ENCODE measurements around the gene KRT25. TPM values are rescaled to one million over a fixed set of nuclear protein-coding genes. Genes with fewer than 3 reads are reported as not detected.
"Not testable (repeated sequence)": the region's sequence is repeated elsewhere in the genome, so short reads cannot be mapped to it uniquely, and the experiment has no call there.

The KRT25 gene
- total and polyA plus RNA-seq, 8 donors: not detected

- DNase-seq (no peak), ATAC-seq (no peak)
- TF ChIP-seq CTCF (IDR thresholded peaks at IDR 0.05): no peak
- peaks cover 0 to 59% of the 10 kb centered on the region in 2 donors for H3K9me3 ChIP-seq
- intact Hi-C loops (cut with DNase I): no loop called here
- no peak overlapping the region for H3K4me3 ChIP-seq
- H3K27me3 ChIP-seq: no peaks in the 10 kb centered on the region
- no peaks in the 10 kb centered on the region for H3K4me1 ChIP-seq
- no peak overlapping the region for H3K27ac ChIP-seq
- H3K36me3 ChIP-seq: no peaks in the 10 kb centered on the region
These were observed 5.2 kb upstream of the KRT25 start for GRCh38 chr17:40760105-40761016.

- no peak overlapping the region for H3K4me3 ChIP-seq
- no peak for DNase-seq
- intact Hi-C loops (cut with DNase I): no loop called here
- H3K36me3 ChIP-seq: no peaks in the 10 kb centered on the region
- no peak overlapping the region for H3K27ac ChIP-seq
- H3K4me1 ChIP-seq: no peaks in the 10 kb centered on the region
- TF ChIP-seq CTCF (IDR thresholded peaks at IDR 0.05): no peak
- peaks cover 0 to 9% of the 10 kb centered on the region in 2 donors for H3K27me3 ChIP-seq
- no peak for ATAC-seq
- peaks cover 0 to 5% of the 10 kb centered on the region in 2 donors for H3K9me3 ChIP-seq
These were observed 1.3 kb downstream of the KRT25 start for GRCh38 chr17:40753804-40754203.

- intact Hi-C loops (cut with DNase I): no loop called here
- no peak for TF ChIP-seq CTCF (IDR thresholded peaks at IDR 0.05)
These were observed 4.1 kb downstream of the KRT25 start for GRCh38 chr17:40751065-40751464.

GRCh38 chr17:40750391-40750790, 4.7 kb downstream of the KRT25 start:
- Histone ChIP-seq H3K27ac (no peak overlapping the region), H3K9me3 (no peaks in the 10 kb centered on the region), H3K4me1 (no peaks in the 10 kb centered on the region), H3K27me3 (peaks cover 0 to 10% of the 10 kb centered on the region in 2 donors), H3K36me3 (no peaks in the 10 kb centered on the region), H3K4me3 (no peak overlapping the region)
- TF ChIP-seq CTCF (IDR thresholded peaks at IDR 0.05): no peak
- DNase-seq: no peak
- intact Hi-C loops (cut with DNase I): no loop called here
- ATAC-seq: no peak

More at GRCh38 chr17:40751065-40751464, 4.1 kb downstream of the KRT25 start:
- Histone ChIP-seq H3K4me1 (no peaks in the 10 kb centered on the region), H3K27ac (no peak overlapping the region), H3K27me3 (peaks cover 0 to 10% of the 10 kb centered on the region in 2 donors), H3K4me3 (no peak overlapping the region), H3K36me3 (no peaks in the 10 kb centered on the region), H3K9me3 (no peaks in the 10 kb centered on the region)
- DNase-seq: peak in 1 of 4 donors; percentile 65
- ATAC-seq: no peak

- intact Hi-C loops (cut with DNase I); DNase-seq; H3K4me1 ChIP-seq; H3K4me3 ChIP-seq; H3K9me3 ChIP-seq; H3K27ac ChIP-seq; H3K36me3 ChIP-seq; ATAC-seq: not testable (repeated sequence)
- H3K27me3 ChIP-seq: peaks cover 0 to 10% of the 10 kb centered on the region in 2 donors
These were observed 6.5 kb downstream of the KRT25 start for GRCh38 chr17:40748666-40749065.

All from left lung (tissue), 10 donors.